Activated CD4-positive, alpha-beta T cell treated with anti-CD3 and anti-CD28 coated beads for 4 hours (primary cell): Measurements from ENCODE around the gene PLCH2.
"Not testable (repeated sequence)": the region's sequence is repeated elsewhere in the genome, so short reads cannot be mapped to it uniquely, and the experiment has no call there.

Source experiments
- DNase-seq, 2 donors: peaks; one replicate each; pipeline ENCODE4 v3.0.0-alpha.2; 2020

The PLCH2 gene

DNA sequence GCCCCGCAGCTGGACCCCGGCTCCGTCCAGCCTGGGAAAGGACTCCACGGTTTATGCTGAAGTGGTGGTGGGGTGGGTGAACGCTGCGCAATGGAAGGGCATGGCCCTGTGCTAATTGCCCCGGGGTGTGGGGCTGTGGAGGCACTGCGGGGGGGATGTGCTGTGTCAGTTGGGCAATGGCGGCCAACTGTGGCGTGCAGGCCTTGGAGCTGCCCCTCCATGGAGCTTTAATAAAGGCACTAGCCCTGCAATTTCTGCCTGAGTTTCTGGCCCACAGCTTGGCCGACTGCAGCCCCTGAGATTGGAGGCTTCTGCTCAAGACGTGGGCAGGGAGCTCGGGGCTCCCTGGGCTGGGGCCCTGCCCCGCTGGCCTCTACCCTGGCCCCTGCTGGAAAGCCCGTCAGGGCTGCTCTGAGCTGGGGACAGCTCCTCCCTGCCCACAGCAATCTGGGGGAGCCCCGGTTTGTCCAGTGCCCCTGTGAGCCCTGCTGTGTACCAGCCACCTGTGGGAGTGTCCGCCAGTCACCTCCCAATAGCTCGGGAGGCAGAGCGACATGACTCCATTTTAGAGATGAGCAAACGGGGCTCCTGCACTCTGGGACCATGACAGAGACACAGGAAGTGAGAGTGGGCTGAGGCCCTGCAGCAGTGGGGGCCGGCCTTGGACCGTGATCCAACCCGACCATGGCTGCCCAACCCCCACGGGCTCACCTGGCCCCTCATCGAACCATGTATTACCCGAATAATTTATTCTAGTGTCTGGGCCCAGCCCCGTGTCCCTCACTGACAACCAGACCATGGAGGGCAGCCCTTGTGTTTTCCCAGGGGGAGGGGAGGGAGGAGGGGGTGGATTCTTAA lies 71.3 kb downstream of the PLCH2 start:
- peak in 1 of 2 donors; percentile 45 for DNase-seq

DNA sequence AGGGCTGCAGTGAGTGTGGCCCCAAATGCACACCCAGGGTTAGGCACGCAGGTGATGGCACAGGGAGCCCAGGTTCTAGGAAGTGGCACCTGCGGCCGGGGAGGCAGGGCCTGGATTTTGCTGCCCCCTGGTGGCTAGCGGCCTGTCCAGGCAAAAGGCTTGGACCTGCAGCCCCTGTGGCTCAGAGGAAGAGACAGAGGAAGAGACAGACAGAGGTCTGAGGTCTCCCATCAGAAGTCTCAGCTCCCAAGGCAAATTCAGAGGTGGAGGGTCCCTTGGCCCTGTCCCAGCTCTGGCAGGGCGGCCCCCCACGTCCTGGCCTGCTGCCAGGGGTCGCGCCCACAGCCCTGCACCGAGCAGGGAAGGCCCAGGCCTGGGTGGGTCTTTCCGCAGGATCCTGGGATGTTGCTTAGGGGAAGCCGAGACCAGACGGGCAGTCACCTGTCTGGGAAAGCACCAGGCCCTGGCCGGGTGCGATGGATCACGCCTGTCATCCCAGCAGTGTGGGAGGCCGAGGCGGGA lies 72.0 kb downstream of the PLCH2 start:
- peak; percentile 84 to 87 for DNase-seq

DNA sequence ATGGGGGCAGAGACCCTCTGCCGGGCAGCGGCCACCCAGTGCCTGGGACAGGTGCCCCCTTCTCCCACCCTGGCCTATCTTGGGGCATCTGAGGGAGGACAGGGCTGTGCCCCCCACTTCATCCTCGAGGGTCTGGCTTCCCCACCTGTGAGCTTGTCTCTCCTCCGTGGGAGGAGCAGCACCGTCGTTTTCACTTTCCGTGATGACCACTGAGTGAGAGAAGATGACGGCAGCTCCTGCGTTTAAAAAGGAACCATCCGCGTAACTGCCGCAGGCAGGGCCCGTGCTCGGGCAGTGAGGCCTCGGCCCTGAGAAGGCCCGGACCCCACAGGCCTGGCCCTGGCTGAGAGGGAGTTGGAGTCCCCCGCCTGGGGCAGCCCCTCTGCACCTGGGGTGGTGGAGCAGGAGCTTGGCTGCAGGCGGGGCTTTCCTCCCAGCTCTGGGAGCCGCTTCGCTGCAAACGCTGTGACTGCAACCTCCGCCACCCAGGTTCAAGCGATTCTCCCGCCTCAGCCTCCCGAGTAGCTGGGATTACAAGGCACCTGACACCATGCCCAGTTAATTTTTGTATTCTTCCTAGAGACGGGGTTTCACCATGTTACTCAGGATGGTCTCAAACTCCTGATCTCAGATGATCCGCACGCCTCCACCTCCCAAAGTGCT lies 73.4 kb downstream of the PLCH2 start:
- not testable (repeated sequence) for DNase-seq

DNA sequence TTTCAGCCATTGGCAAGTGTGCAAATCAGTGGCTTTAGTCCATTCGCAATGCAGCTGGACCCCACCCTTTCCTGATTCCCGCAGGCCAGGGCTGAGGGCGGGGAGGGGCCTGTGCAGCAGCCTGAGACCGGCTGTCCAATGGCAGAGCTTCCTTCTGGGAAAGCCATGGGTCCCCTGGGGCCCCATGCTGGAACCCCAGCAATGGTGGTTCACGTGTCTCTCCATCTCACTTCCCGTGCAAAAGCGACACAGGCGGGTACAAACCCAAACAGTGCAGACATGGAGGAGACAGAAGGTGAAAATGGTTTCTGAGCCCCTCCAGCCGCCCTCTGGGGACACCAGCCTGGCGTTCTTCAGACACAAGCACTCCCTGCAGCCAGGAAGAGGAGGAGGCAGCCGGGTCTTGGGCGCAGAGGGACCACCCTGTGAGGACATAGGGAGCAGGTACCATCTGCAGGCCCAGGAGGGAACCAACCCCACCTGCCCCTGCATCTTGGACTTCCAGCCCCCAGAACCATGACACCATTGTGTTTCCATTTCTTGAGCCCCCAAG lies 74.3 kb downstream of the PLCH2 start:
- not testable (repeated sequence) for DNase-seq

DNA sequence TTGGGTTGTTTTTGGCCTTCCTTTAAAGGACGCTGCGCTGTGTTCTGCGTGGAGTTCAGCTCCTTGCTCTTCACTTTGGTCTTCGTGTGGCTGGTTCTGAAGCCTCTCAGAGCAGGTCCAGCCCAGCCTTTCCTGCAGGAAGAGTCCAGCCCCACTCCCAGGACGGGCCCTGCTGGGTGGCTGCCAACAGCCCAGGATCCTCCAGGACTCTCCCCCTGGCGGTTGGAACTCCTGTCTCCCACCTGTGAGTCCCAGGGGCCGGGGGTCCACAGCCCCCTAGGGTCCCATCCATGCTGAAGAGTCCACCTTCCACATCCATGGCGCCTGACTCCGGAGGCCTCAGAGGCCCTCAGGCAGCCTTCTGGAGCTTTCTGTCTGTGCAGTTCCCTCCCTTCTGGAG lies 75.5 kb downstream of the PLCH2 start:
- not testable (repeated sequence) for DNase-seq

DNA sequence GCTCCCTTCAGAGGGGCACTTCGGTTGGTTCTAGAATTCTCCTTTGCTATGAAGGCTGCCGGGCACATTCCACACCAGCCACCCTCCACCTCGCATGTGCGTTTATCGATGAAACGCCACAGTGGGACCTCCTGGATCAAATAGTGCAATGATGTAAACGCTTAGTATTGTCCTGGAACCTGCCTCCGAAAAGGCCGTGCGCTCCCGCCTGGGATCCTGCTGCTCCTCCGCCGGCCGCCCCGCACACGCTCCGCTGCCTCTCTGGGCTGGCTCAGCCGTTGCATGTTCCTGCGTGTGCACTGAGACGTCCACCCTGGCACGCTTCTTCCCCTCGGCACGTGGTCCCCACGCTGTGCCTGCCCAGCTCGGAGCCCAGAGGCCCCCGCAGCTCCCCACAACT lies 76.1 kb downstream of the PLCH2 start:
- DNase-seq = no peak

DNA sequence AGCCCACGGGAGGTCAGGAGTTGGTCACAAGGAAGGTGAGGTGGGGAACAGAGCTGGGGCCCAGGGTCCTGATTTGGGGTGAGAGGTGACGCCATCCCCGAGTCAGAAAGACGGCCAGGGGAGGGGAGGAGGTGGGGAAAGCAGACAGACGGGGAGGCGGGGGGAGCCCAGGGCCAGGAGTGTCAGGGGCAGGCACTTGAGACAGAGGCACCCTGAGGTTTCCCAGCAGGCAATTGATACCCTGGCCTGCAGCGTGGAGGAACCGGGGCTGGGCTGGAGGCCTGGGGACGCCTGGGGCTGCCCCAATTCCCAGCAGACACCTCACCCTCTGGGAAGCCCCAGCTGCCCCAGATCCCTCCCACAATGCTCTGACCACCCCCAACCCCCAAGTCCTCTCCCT lies 77.0 kb downstream of the PLCH2 start:
- DNase-seq = not testable (repeated sequence)

DNA sequence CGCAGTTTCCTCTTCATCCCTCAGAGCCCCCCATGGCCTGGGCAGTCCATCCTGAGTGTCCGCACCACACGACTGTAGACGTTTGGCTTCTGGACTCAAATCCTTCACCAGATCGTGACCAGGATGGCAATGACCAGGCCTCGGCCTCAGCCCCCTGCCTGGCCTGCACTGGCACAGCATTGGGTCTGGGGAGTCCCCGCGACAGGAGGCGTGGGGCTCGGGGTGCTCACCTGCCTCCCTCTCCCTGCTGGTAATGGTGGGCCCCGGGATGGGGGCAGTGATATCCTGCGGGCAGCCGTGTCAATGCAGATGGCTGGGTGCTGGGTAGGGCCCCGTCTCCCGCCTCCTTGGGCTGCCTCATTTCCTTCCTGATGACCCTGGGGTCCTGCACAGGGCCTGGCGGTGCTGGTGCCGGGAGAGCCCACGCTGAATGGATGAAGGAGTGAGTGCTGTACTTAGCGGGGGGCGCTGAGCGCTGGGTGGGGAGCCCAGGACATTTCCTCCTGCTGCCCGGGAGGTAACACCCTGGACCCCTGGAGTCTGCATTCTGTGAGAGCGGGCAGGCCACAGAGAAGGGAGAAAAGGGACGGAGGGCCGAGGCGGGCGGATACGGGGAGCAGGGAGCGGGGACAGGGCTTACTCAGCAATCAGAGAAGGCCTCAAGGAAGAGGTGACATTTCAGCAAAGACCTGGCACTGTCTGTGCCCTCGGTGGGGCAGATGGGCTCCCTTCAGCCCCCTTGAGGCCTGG lies 78.0 kb downstream of the PLCH2 start:
- DNase-seq = no peak

DNA sequence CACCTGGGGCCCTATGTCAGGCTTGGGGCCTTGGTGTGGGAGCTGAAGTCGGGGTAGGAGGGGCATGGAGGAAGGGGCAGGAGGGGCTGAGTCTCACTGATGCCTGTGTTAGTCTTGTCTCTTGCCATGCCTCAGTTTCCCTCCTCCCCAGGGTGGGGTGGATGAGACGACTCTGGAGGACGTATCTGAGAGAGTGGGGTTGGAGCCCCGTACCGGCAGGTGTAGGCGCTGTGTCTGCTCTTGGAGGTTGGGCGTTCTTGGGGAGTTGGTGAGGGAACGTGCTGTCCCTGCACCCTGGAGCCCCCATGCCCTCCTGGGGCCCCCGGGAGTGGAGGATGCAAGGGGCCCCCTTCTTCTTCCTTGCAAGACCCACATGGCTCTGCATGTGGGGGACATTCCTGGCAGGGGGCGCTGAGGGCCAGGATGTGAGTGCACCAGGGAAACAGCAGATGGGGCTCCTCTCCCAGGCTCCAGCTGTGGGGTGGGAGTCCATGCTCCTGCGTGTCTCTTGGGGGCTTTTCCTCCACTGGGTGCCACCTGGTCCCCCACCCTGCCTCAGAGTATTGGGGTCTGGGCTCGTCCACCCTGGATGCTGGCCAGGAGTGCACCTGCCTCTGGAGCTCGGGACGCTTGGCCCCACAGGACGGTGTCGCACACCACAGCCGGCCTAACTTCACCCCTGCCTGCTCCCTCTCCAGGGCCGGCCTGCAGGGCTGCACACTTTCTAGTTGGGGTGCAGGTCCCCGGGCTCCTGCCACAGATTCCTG lies 78.7 kb downstream of the PLCH2 start:
- DNase-seq = peak; percentile 56 to 61
